A549 (cell line): ENCODE data around the gene NAXD. TPM values are rescaled to one million over a fixed set of nuclear protein-coding genes. Genes with fewer than 3 reads are reported as not detected.
"Not testable (repeated sequence)": the region's sequence is repeated elsewhere in the genome, so short reads cannot be mapped to it uniquely, and the experiment has no call there.

Experiments
- ATAC-seq, 2 experiments: fragments of 200-7000 bp in 1 of 2; fragments of >200 bp in 1 of 2; cut with Nextera tagmentation in 1 of 2; cut with Tn5 transposase in 1 of 2; 3 replicates each; pipeline versions ENCODE4 v1.8.0 to v1.9.1; 2018 to 2020; ENCODE audit warnings: mild to moderate bottlenecking in 1 of 2, moderate library complexity in 1 of 2
- CTCF ChIA-PET: fragments of 300-600 bp; sonication (Branson Sonifier 250); formaldehyde crosslinking; extraction: SDS; loops from one replicate; lab custom pipeline; 2021; ENCODE audit warnings: antibody characterized with exemption, inconsistent platforms; lab: Yijun Ruan, JAX
- POLR2A ChIA-PET: fragments of 350-600 bp; formaldehyde crosslinking; extraction: SDS; loops from one replicate; lab custom pipeline; 2021; ENCODE audit warnings: antibody characterized with exemption, inconsistent platforms; lab: Yijun Ruan, JAX
- DNase-seq, 2 experiments: peaks; one replicate each; pipeline versions ENCODE4 v3.0.0 to v3.0.0-alpha.2; 2011 to 2016; ENCODE audit warnings: low read depth in 1 of 2, low spot score in 1 of 2
- FAIRE-seq: peaks from 2 replicates; lab custom pipeline; 2011; peaks lifted over from hg19 to GRCh38; lab: Jason Lieb, UNC
- H3K27ac ChIP-seq, 2 experiments: fragments of >200 bp; sonication (Bioruptor Twin); formaldehyde crosslinking; 3 replicates each; pipeline ENCODE4 v1.5.1; 2016 to 2017
- H3K4me1 ChIP-seq: fragments of >200 bp; sonication (Bioruptor Twin); formaldehyde crosslinking; 3 replicates; pipeline ENCODE4 v1.6.1; 2016
- H3K4me2 ChIP-seq: fragments of >200 bp; sonication (Bioruptor Twin); formaldehyde crosslinking; 3 replicates; pipeline ENCODE4 v1.6.1; 2016
- H3K4me3 ChIP-seq: fragments of >200 bp; sonication (Bioruptor Twin); formaldehyde crosslinking; 3 replicates; pipeline ENCODE4 v1.5.1; 2016
- H3K9me3 ChIP-seq: fragments of >200 bp; sonication (Bioruptor Twin); formaldehyde crosslinking; 3 replicates; pipeline ENCODE4 v1.6.1; 2016
- CEBPB ChIP-seq, 2 experiments: fragments of >200 bp in 1 of 2; sonication (Bioruptor Twin) in 1 of 2; formaldehyde crosslinking in 1 of 2; IDR thresholded peaks; 2 replicates each; pipeline ENCODE4 v1.6.1; 2012 to 2016
- EHMT2 ChIP-seq: fragments of 200-600 bp; sonication (generic); IDR thresholded peaks from 2 replicates; pipeline ENCODE4 v1.6.1; 2016; ENCODE audit warnings: antibody characterized with exemption, low read depth, mild to moderate bottlenecking, moderate library complexity
- EP300 ChIP-seq, 2 experiments: fragments of >200 bp; sonication (Bioruptor Twin); formaldehyde crosslinking; IDR thresholded peaks; 2 replicates in 1 of 2; 3 replicates in 1 of 2; pipeline ENCODE4 v1.6.1; 2016 to 2017
- HEYL ChIP-seq: fragments of 250-450 bp; sonication (Bioruptor Pico); IDR thresholded peaks from 2 replicates; pipeline ENCODE4 v1.8.0; 2021; ENCODE audit warnings: mild to moderate bottlenecking, moderate library complexity
- HOXB13 ChIP-seq: fragments of 250-450 bp; sonication (Bioruptor Pico); IDR thresholded peaks from 2 replicates; pipeline ENCODE4 v1.5.0; 2020; ENCODE audit warnings: low read depth, mild to moderate bottlenecking, moderate library complexity
- HOXB5 ChIP-seq: fragments of 250-450 bp; sonication (Bioruptor Pico); IDR thresholded peaks from 2 replicates; pipeline ENCODE4 v1.5.0; 2020; ENCODE audit warnings: mild to moderate bottlenecking, moderate library complexity
- MAFK ChIP-seq: fragments of 450-650 bp; IDR thresholded peaks from 2 replicates; pipeline ENCODE4 v1.6.1; 2014; ENCODE audit not compliant: partially characterized antibody
- PHF8 ChIP-seq: fragments of 200-600 bp; sonication (generic); IDR thresholded peaks from 2 replicates; pipeline ENCODE4 v1.6.1; 2016; ENCODE audit warnings: low read depth, mild to moderate bottlenecking, antibody characterized with exemption, moderate library complexity, borderline replicate concordance
- RARB ChIP-seq: fragments of 250-450 bp; sonication (Bioruptor Pico); IDR thresholded peaks from 2 replicates; pipeline ENCODE4 v1.8.0; 2021; ENCODE audit warnings: mild to moderate bottlenecking, moderate library complexity
- RFX5 ChIP-seq: fragments of 450-650 bp; IDR thresholded peaks from 2 replicates; pipeline ENCODE4 v1.7.1; 2014; ENCODE audit warnings: antibody characterized with exemption, mild to moderate bottlenecking, moderate library complexity
- SREBF2 ChIP-seq: fragments of 450-650 bp; IDR thresholded peaks from 2 replicates; pipeline ENCODE4 v1.6.1; 2014; ENCODE audit warnings: mild to moderate bottlenecking, moderate library complexity
- TP53 ChIP-seq: fragments of 250-450 bp; sonication (Bioruptor Pico); IDR thresholded peaks from 2 replicates; pipeline ENCODE4 v1.5.0; 2021; ENCODE audit warnings: mild to moderate bottlenecking, moderate library complexity
- ZSCAN20 ChIP-seq: fragments of 250-450 bp; sonication (Bioruptor Pico); IDR thresholded peaks from 2 replicates; pipeline ENCODE4 v1.8.0; 2022; ENCODE audit warnings: mild to moderate bottlenecking, moderate library complexity
- WGBS: methylation state at CpG from one replicate; pipeline ENCODE4 v1.1.6; 2017; ENCODE audit errors: missing lambda C conversion rate; 5-methylcytosine and 5-hydroxymethylcytosine counted together
- polyA plus RNA-seq, 4 experiments: library from polyadenylated mRNA; depleted of rRNA in 3 of 4; stranded (reverse); fragments of >200 nt; fragmentation: RNase III in 1 of 4; extraction: RNeasy Plus Mini Kit Qiagen cat#74134 plus additional on column Dnase treatment in 1 of 4; gene quantifications; 2 replicates in 3 of 4; 3 replicates in 1 of 4; pipeline ENCODE4 v1.2.3, GENCODE V29; 2011 to 2017
- TF ChIP-seq, protein P1 (sequence below): fragments of 150-350 bp; IDR thresholded peaks from 2 replicates; pipeline ENCODE4 v1.6.1; 2014; ENCODE audit warnings: low read depth, mild to moderate bottlenecking, low read length
- TF ChIP-seq, protein P2 (sequence below): fragments of 250-450 bp; sonication (Bioruptor Pico); IDR thresholded peaks from 2 replicates; pipeline ENCODE4 v1.5.0; 2020; ENCODE audit warnings: low read depth, mild to moderate bottlenecking, moderate library complexity
- TF ChIP-seq, protein P3 (sequence below): fragments of >200 bp; sonication (Bioruptor Twin); formaldehyde crosslinking; IDR thresholded peaks from 2 replicates; pipeline ENCODE4 v1.6.1; 2016
- TF ChIP-seq, protein P4 (sequence below): fragments of 250-450 bp; sonication (Bioruptor Pico); IDR thresholded peaks from 2 replicates; pipeline ENCODE4 v1.5.0; 2021; ENCODE audit warnings: mild to moderate bottlenecking, moderate library complexity, borderline replicate concordance
- TF ChIP-seq, protein P5 (sequence below): IDR thresholded peaks from 2 replicates; pipeline ENCODE4 v1.6.1; 2012
- TF ChIP-seq, protein P6 (sequence below): IDR thresholded peaks from 2 replicates; pipeline ENCODE4 v1.6.1; 2012; ENCODE audit warnings: low read depth, borderline replicate concordance

NAXD gene
- polyA plus RNA-seq, 2 of the 4 experiments (the other 2 are of a cell fraction), result 14.2 to 19.0 TPM

DNA sequence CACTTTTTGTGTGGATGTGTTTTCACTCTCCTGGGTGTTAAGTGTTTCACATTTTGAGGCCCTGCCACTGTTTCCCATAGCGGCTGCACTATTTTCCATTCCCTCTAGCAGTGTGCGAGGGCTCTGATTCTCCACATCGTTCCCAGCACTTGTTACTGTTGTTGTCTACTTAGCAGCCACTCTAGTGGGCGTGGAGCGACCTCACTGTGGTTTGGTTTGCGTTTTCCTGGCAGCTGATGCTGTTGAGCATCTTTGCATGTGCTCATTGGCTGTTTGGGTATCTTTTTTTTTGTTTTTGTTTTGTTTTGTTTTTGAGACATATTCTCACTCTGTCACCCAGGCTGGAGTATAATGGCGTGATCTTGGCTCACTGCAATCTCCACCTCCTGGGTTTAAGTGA is 14.4 kb downstream of the NAXD start:
- CTCF ChIA-PET, result interaction anchor here (0.6 to 1.3 kb wide), 3 partner anchors 11 to 510 kb away, joined by 3 to 4 read pairs (median 3); no protein-coding TSS in a partner anchor
- H3K4me2 ChIP-seq, result no peak overlapping the region
- DNase-seq, result no peak
- H3K27ac ChIP-seq, result no peak overlapping the region
- H3K4me1 ChIP-seq, result peaks cover 5% of the 10 kb centered on the region; the same call in 1 of the 3 replicates
- POLR2A ChIA-PET, result no interaction called here
- no peak for ATAC-seq
- no peaks in the 10 kb centered on the region for H3K9me3 ChIP-seq
- no peak overlapping the region for H3K4me3 ChIP-seq
- FAIRE-seq, result no peak
- 95% methylated on average over 7 of the region's 7 CpGs for WGBS
- TF ChIP-seq, protein P1, sequence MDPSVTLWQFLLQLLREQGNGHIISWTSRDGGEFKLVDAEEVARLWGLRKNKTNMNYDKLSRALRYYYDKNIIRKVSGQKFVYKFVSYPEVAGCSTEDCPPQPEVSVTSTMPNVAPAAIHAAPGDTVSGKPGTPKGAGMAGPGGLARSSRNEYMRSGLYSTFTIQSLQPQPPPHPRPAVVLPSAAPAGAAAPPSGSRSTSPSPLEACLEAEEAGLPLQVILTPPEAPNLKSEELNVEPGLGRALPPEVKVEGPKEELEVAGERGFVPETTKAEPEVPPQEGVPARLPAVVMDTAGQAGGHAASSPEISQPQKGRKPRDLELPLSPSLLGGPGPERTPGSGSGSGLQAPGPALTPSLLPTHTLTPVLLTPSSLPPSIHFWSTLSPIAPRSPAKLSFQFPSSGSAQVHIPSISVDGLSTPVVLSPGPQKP, result no peak
- TF ChIP-seq EHMT2 (no peak), EP300 (IDR thresholded peaks at IDR 0.05) (no peak), HEYL (no peak), HOXB5 (CRISPR knock-in tag) (no peak), RARB (no peak), PHF8 (no peak), ZSCAN20 (CRISPR knock-in tag) (no peak), TP53 (CRISPR knock-in tag) (no peak), MAFK (no peak), HOXB13 (CRISPR knock-in tag) (no peak)
- TF ChIP-seq, protein P2, sequence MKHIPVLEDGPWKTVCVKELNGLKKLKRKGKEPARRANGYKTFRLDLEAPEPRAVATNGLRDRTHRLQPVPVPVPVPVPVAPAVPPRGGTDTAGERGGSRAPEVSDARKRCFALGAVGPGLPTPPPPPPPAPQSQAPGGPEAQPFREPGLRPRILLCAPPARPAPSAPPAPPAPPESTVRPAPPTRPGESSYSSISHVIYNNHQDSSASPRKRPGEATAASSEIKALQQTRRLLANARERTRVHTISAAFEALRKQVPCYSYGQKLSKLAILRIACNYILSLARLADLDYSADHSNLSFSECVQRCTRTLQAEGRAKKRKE (CRISPR knock-in tag), result no peak
- TF ChIP-seq, protein P3, sequence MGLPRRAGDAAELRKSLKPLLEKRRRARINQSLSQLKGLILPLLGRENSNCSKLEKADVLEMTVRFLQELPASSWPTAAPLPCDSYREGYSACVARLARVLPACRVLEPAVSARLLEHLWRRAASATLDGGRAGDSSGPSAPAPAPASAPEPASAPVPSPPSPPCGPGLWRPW, result no peak
- TF ChIP-seq, protein P4, sequence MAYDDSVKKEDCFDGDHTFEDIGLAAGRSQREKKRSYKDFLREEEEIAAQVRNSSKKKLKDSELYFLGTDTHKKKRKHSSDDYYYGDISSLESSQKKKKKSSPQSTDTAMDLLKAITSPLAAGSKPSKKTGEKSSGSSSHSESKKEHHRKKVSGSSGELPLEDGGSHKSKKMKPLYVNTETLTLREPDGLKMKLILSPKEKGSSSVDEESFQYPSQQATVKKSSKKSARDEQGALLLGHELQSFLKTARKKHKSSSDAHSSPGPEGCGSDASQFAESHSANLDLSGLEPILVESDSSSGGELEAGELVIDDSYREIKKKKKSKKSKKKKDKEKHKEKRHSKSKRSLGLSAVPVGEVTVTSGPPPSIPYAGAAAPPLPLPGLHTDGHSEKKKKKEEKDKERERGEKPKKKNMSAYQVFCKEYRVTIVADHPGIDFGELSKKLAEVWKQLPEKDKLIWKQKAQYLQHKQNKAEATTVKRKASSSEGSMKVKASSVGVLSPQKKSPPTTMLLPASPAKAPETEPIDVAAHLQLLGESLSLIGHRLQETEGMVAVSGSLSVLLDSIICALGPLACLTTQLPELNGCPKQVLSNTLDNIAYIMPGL (CRISPR knock-in tag), result no peak
- TF ChIP-seq, protein P5, sequence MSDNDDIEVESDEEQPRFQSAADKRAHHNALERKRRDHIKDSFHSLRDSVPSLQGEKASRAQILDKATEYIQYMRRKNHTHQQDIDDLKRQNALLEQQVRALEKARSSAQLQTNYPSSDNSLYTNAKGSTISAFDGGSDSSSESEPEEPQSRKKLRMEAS, result no peak
- TF ChIP-seq, protein P6, sequence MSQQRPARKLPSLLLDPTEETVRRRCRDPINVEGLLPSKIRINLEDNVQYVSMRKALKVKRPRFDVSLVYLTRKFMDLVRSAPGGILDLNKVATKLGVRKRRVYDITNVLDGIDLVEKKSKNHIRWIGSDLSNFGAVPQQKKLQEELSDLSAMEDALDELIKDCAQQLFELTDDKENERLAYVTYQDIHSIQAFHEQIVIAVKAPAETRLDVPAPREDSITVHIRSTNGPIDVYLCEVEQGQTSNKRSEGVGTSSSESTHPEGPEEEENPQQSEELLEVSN, result no peak
- TF ChIP-seq, all 56 proteins: peak for 0

DNA sequence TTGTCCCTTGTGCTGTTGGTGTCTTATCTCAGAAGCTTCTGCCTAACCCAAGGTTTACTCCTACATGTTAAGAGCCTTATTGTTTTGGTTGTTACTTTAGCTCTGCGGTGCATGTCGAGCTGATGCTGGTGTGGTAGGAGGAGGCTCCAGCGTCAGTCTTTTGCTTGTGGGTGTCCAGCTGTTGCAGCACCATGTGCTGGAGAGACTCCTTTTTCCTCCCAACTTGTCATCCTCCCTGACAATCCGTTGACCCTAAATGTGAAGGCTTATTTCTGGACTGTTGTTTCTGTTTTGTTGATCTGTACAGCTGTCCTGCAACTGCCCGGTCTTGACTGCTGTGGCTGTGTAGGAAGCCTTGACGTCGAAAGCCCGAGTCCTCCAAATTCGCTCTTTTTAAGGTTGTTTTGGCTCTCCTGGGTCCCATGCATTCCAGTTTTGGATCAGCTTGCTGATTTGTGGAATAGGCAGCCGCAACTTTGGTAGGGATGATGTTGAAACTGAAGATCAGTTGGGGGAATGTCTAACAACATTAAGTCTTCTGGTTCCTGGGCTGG is 15.3 kb downstream of the NAXD start:
- no peak overlapping the region for H3K27ac ChIP-seq
- whole genome bisulfite sequencing, result 93% methylated on average over 10 of the region's 10 CpGs
- H3K9me3 ChIP-seq, result no peaks in the 10 kb centered on the region
- no peak for TF ChIP-seq RFX5
- no peak for TF ChIP-seq SREBF2
- TF ChIP-seq CEBPB (IDR thresholded peaks at IDR 0.05), result no peak
- H3K4me3 ChIP-seq, result no peak overlapping the region
- POLR2A ChIA-PET, result no interaction called here
- H3K4me2 ChIP-seq, result no peak overlapping the region
- no peak for DNase-seq
- ATAC-seq, result no peak
- CTCF ChIA-PET, result interaction anchor here (0.7 to 1.3 kb wide), 2 partner anchors 10 to 175 kb away, joined by 3 to 4 read pairs; no protein-coding TSS in a partner anchor
- FAIRE-seq, result no peak
- H3K4me1 ChIP-seq, result peaks cover 5% of the 10 kb centered on the region; the same call in 1 of the 3 replicates

DNA sequence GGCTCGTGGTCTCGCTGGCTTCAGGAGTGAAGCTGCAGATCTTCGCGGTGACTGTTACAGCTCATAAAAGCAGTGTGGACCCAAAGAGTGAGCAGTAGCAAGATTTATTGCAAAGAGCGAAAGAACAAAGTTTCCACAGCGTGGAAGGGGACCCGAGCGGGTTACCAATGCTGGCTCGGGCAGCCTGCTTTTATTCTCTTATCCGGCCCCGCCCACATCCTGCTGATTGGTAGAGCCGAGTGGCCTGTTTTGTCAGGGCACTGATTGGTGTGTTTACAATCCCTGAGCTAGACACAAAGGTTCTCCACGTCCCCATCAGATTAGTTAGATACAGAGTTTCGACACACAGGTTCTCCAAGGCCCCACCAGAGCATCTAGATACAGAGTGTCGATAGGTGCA is 16.9 kb downstream of the NAXD start:
- WGBS, result 96% methylated on average over 15 of the region's 15 CpGs
- CTCF ChIA-PET, H3K4me1 ChIP-seq: not testable (repeated sequence)

More for the DNA sequence above, 16.9 kb downstream of the NAXD start:
- H3K4me3 ChIP-seq, DNase-seq, H3K9me3 ChIP-seq, POLR2A ChIA-PET, FAIRE-seq, ATAC-seq, H3K4me2 ChIP-seq, H3K27ac ChIP-seq: not testable (repeated sequence)
